Posterior vena cava (tissue), 2 donors: ENCODE results near the gene PFDN2. TPM values are rescaled to one million over a fixed set of nuclear protein-coding genes. Genes with fewer than 3 reads are reported as not detected.

ENCODE experiments used
- DNase-seq: peaks from one replicate; pipeline ENCODE4 v3.0.0-alpha.2; 2020; ENCODE audit warnings: low spot score
- intact Hi-C, 2 donors: fragments of 100-400 bp; cut with DNase I; formaldehyde crosslinking; loops; one replicate each; pipeline versions ENCODE4 v1.14.1 to v1.14.2; 2022 to 2023
- total RNA-seq, 2 donors: library from RNA; stranded (reverse); fragmentation: NEBNext Ultra II Directional; extraction: Animal tissue kit (Norgen Biotek cat#: 25700); gene quantifications; one replicate each; pipeline ENCODE4 v1.2.1, GENCODE V29; 2021
- donor health status: DM: yes; HTN: yes; CAD: no.
- donor health status: DM: yes; HTN: yes; CAD: no.

The PFDN2 gene
- total RNA-seq, 2 donors from 2014 or later = 35.8 to 43.6 TPM

- intact Hi-C loops = no loop called here
- DNase-seq = no peak
These were observed 3.3 kb downstream of the PFDN2 start for GRCh38 chr1:161114556-161114955.

- intact Hi-C loops = no loop called here
- DNase-seq = no peak
These were observed 3.9 kb downstream of the PFDN2 start for GRCh38 chr1:161113915-161114314.

GRCh38 chr1:161111527-161111926 is 6.3 kb downstream of the PFDN2 start:
- DNase-seq = no peak
- intact Hi-C loops = no loop called here

- intact Hi-C loops = no loop called here
- DNase-seq = no peak
These were observed 6.7 kb downstream of the PFDN2 start for GRCh38 chr1:161111117-161111516.

GRCh38 chr1:161106431-161106830 is 11.4 kb downstream of the PFDN2 start:
- intact Hi-C loops = loop anchor here in 1 of 2 donors (5.0 kb wide), 1 partner anchor 656 kb away; no protein-coding TSS in a partner anchor
- DNase-seq = no peak

GRCh38 chr1:161100556-161100955 is 17.3 kb downstream of the PFDN2 start:
- DNase-seq = no peak
- intact Hi-C loops = no loop called here

- DNase-seq = no peak
- intact Hi-C loops = no loop called here
These were observed 18.6 kb downstream of the PFDN2 start for GRCh38 chr1:161099090-161099802.

- DNase-seq = peak; percentile 91
These were observed 19.4 kb downstream of the PFDN2 start, which contains the start of gene KLHDC9 for GRCh38 chr1:161098210-161099068. Gene KLHDC9, plus strand, starts transcription at chr1:161098361. Its CDS starts 175 bp downstream, at chr1:161098536.

GRCh38 chr1:161096530-161096929 is 21.3 kb downstream of the PFDN2 start:
- intact Hi-C loops = no loop called here
- no peak for DNase-seq

More at GRCh38 chr1:161098210-161099068, 19.4 kb downstream of the PFDN2 start, which contains the start of gene KLHDC9:
- intact Hi-C loops = no loop called here

- intact Hi-C loops = no loop called here
- DNase-seq = no peak
These were observed 21.8 kb downstream of the PFDN2 start for GRCh38 chr1:161096015-161096414.

- intact Hi-C loops = no loop called here
These were observed 22.6 kb downstream of the PFDN2 start for GRCh38 chr1:161095230-161095629.

GRCh38 chr1:161094481-161094880 is 23.4 kb downstream of the PFDN2 start:
- DNase-seq = no peak
- intact Hi-C loops = no loop called here

More at GRCh38 chr1:161095230-161095629, 22.6 kb downstream of the PFDN2 start:
- DNase-seq = no peak

- DNase-seq = no peak
- intact Hi-C loops = no loop called here
These were observed 25.2 kb downstream of the PFDN2 start for GRCh38 chr1:161092621-161093028.

- intact Hi-C loops = no loop called here
- no peak for DNase-seq
These were observed 25.9 kb downstream of the PFDN2 start for GRCh38 chr1:161091796-161092507.

GRCh38 chr1:161091093-161091492 is 26.7 kb downstream of the PFDN2 start:
- intact Hi-C loops = no loop called here
- no peak for DNase-seq

GRCh38 chr1:161090617-161091016 is 27.2 kb downstream of the PFDN2 start:
- intact Hi-C loops = no loop called here
- no peak for DNase-seq

GRCh38 chr1:161089938-161090337 is 27.9 kb downstream of the PFDN2 start:
- intact Hi-C loops = no loop called here
- DNase-seq = no peak

- no peak for DNase-seq
- intact Hi-C loops = no loop called here
These were observed 28.4 kb downstream of the PFDN2 start, which contains the start of gene NECTIN4 for GRCh38 chr1:161089251-161089924. Gene NECTIN4, minus strand, starts transcription at chr1:161089558. Its CDS starts 262 bp downstream, at chr1:161089296.

- intact Hi-C loops = no loop called here
- no peak for DNase-seq
These were observed 29.2 kb downstream of the PFDN2 start for GRCh38 chr1:161088587-161089110.
